Stimulated activated naive B cell treated with anti-CD40 and anti-IgM and Interleukin-4, amounts not matched to agents 10 μg/mL and 1 μg/mL and 100 μg/mL, for 72 hours (primary cell): ENCODE measurements around the gene WDFY4.

Experiments
- ATAC-seq, 2 donors: fragments of 150-1000 bp; cut with Tn5 transposase; replicated peaks; 2 replicates each; pipeline ENCODE4 v1.10.0; 2021; ENCODE audit warnings: moderate library complexity in 1 of 2
- DNase-seq: peaks from one replicate; pipeline ENCODE4 v3.0.0; 2021
- H3K27ac Mint-ChIP-seq: one replicate; pipeline ENCODE4 v1.8.0; 2022; ENCODE audit warnings: mild to moderate bottlenecking, mixed read lengths
- H3K27me3 Mint-ChIP-seq, 2 donors: one replicate each; pipeline ENCODE4 v1.8.0; 2022; ENCODE audit warnings: mixed read lengths in 2 of 2
- H3K36me3 Mint-ChIP-seq, 2 donors: one replicate each; pipeline ENCODE4 v1.8.0; 2022; ENCODE audit warnings: mixed read lengths in 2 of 2, mild to moderate bottlenecking in 1 of 2
- H3K4me1 Mint-ChIP-seq, 2 donors: one replicate each; pipeline ENCODE4 v1.8.0; 2022; ENCODE audit warnings: mixed read lengths in 2 of 2, mild to moderate bottlenecking in 1 of 2
- H3K4me3 Mint-ChIP-seq, 2 donors: one replicate each; pipeline ENCODE4 v1.8.0; 2022; ENCODE audit warnings: mild to moderate bottlenecking in 2 of 2, mixed read lengths in 2 of 2, moderate library complexity in 1 of 2
- H3K9me3 Mint-ChIP-seq, 2 donors: one replicate each; pipeline ENCODE4 v1.8.0; 2022; ENCODE audit warnings: mixed read lengths in 2 of 2, mild to moderate bottlenecking in 1 of 2

The WDFY4 gene

GRCh38 chr10:48887982-48888381 is 203.3 kb downstream of the WDFY4 start:
- no peak overlapping the region for H3K27ac Mint-ChIP-seq
- H3K4me1 Mint-ChIP-seq, result peaks cover 13 to 15% of the 10 kb centered on the region in 2 donors
- H3K9me3 Mint-ChIP-seq, result no peaks in the 10 kb centered on the region
- ATAC-seq, result no peak
- H3K27me3 Mint-ChIP-seq, result no peaks in the 10 kb centered on the region
- no peak for DNase-seq
- no peak overlapping the region for H3K4me3 Mint-ChIP-seq
- peaks cover 45 to 71% of the 10 kb centered on the region in 2 donors for H3K36me3 Mint-ChIP-seq

- ATAC-seq (no peak), DNase-seq (no peak)
- no peaks in the 10 kb centered on the region for H3K9me3 Mint-ChIP-seq
- peak overlapping the region; percentile 89 for H3K27ac Mint-ChIP-seq
- no peak overlapping the region for H3K4me3 Mint-ChIP-seq
- H3K27me3 Mint-ChIP-seq, result no peaks in the 10 kb centered on the region
- peaks cover 46 to 75% of the 10 kb centered on the region in 2 donors for H3K36me3 Mint-ChIP-seq
- H3K4me1 Mint-ChIP-seq, result peaks cover 8 to 11% of the 10 kb centered on the region in 2 donors
Observed at GRCh38 chr10:48890888-48891850, 206.5 kb downstream of the WDFY4 start.

GRCh38 chr10:48894911-48895802 is 210.5 kb downstream of the WDFY4 start:
- Mint-ChIP-seq H3K4me3 (no peak overlapping the region), H3K9me3 (no peaks in the 10 kb centered on the region), H3K36me3 (peaks cover 54 to 77% of the 10 kb centered on the region in 2 donors), H3K27me3 (no peaks in the 10 kb centered on the region), H3K4me1 (peaks cover 17 to 36% of the 10 kb centered on the region in 2 donors), H3K27ac (peak overlapping the region; percentile 6)
- no peak for DNase-seq
- no peak for ATAC-seq

- H3K36me3 Mint-ChIP-seq, result peaks cover 51 to 72% of the 10 kb centered on the region in 2 donors
Observed at GRCh38 chr10:48895803-48896195, 211.1 kb downstream of the WDFY4 start.

GRCh38 chr10:48896756-48897440 is 212.2 kb downstream of the WDFY4 start:
- H3K4me3 Mint-ChIP-seq, result peak overlapping the region in 1 of 2 donors; percentile 2
- H3K27ac Mint-ChIP-seq, result peak overlapping the region; percentile 72
- ATAC-seq, result peak in 1 of 2 donors; percentile 27
- no peaks in the 10 kb centered on the region for H3K9me3 Mint-ChIP-seq
- H3K36me3 Mint-ChIP-seq, result peaks cover 57 to 73% of the 10 kb centered on the region in 2 donors
- no peak for DNase-seq
- no peaks in the 10 kb centered on the region for H3K27me3 Mint-ChIP-seq
- H3K4me1 Mint-ChIP-seq, result peaks cover 14 to 29% of the 10 kb centered on the region in 2 donors

More at GRCh38 chr10:48895803-48896195, 211.1 kb downstream of the WDFY4 start:
- ATAC-seq (no peak), DNase-seq (no peak)
- Mint-ChIP-seq H3K27ac (peak overlapping the region; percentile 27), H3K27me3 (no peaks in the 10 kb centered on the region), H3K4me3 (no peak overlapping the region), H3K9me3 (no peaks in the 10 kb centered on the region), H3K4me1 (peaks cover 12 to 31% of the 10 kb centered on the region in 2 donors)

GRCh38 chr10:48897441-48897790 is 212.7 kb downstream of the WDFY4 start:
- no peaks in the 10 kb centered on the region for H3K27me3 Mint-ChIP-seq
- no peak overlapping the region for H3K4me3 Mint-ChIP-seq
- DNase-seq, result no peak
- H3K36me3 Mint-ChIP-seq, result peaks cover 56 to 73% of the 10 kb centered on the region in 2 donors
- H3K9me3 Mint-ChIP-seq, result no peaks in the 10 kb centered on the region
- no peak for ATAC-seq
- H3K27ac Mint-ChIP-seq, result peak overlapping the region; percentile 87
- peaks cover 14 to 29% of the 10 kb centered on the region in 2 donors for H3K4me1 Mint-ChIP-seq

- no peaks in the 10 kb centered on the region for H3K9me3 Mint-ChIP-seq
- H3K4me3 Mint-ChIP-seq, result no peak overlapping the region
- H3K4me1 Mint-ChIP-seq, result peaks cover 17 to 30% of the 10 kb centered on the region in 2 donors
- H3K27me3 Mint-ChIP-seq, result no peaks in the 10 kb centered on the region
- peak overlapping the region; percentile 87 for H3K27ac Mint-ChIP-seq
- no peak for DNase-seq
- H3K36me3 Mint-ChIP-seq, result peaks cover 62 to 78% of the 10 kb centered on the region in 2 donors
- ATAC-seq, result peak; percentile 49 to 68
Observed at GRCh38 chr10:48898426-48898825, 213.8 kb downstream of the WDFY4 start.

GRCh38 chr10:48899781-48900180 is 215.1 kb downstream of the WDFY4 start:
- Mint-ChIP-seq H3K4me3 (no peak overlapping the region), H3K4me1 (peaks cover 17 to 34% of the 10 kb centered on the region in 2 donors), H3K27me3 (no peaks in the 10 kb centered on the region), H3K36me3 (peaks cover 67 to 77% of the 10 kb centered on the region in 2 donors), H3K27ac (peak overlapping the region; percentile 86), H3K9me3 (no peaks in the 10 kb centered on the region)
- no peak for DNase-seq
- ATAC-seq, result no peak

- Mint-ChIP-seq H3K9me3 (no peaks in the 10 kb centered on the region), H3K4me1 (peaks cover 17 to 34% of the 10 kb centered on the region in 2 donors), H3K27me3 (no peaks in the 10 kb centered on the region), H3K27ac (peak overlapping the region; percentile 86), H3K4me3 (no peak overlapping the region), H3K36me3 (peaks cover 72 to 81% of the 10 kb centered on the region in 2 donors)
- ATAC-seq (no peak), DNase-seq (no peak)
Observed at GRCh38 chr10:48900371-48900801, 215.7 kb downstream of the WDFY4 start.

GRCh38 chr10:48901319-48901718 is 216.6 kb downstream of the WDFY4 start:
- Mint-ChIP-seq H3K4me1 (peaks cover 17 to 34% of the 10 kb centered on the region in 2 donors), H3K36me3 (peaks cover 66 to 76% of the 10 kb centered on the region in 2 donors), H3K9me3 (no peaks in the 10 kb centered on the region), H3K4me3 (no peak overlapping the region), H3K27ac (no peak overlapping the region), H3K27me3 (no peaks in the 10 kb centered on the region)
- DNase-seq, result no peak
- ATAC-seq, result no peak

GRCh38 chr10:48902096-48902495 is 217.4 kb downstream of the WDFY4 start:
- DNase-seq (no peak), ATAC-seq (no peak)
- H3K4me3 Mint-ChIP-seq, result peak overlapping the region in 1 of 2 donors; percentile 34
- H3K27ac Mint-ChIP-seq, result no peak overlapping the region
- peaks cover 13 to 28% of the 10 kb centered on the region in 2 donors for H3K4me1 Mint-ChIP-seq
- no peaks in the 10 kb centered on the region for H3K9me3 Mint-ChIP-seq
- no peaks in the 10 kb centered on the region for H3K27me3 Mint-ChIP-seq
- H3K36me3 Mint-ChIP-seq, result peaks cover 59 to 72% of the 10 kb centered on the region in 2 donors

- Mint-ChIP-seq H3K4me3 (peak overlapping the region in 1 of 2 donors; percentile 4), H3K4me1 (peaks cover 11 to 18% of the 10 kb centered on the region in 2 donors), H3K27me3 (no peaks in the 10 kb centered on the region), H3K9me3 (no peaks in the 10 kb centered on the region), H3K27ac (peak overlapping the region; percentile 56), H3K36me3 (peaks cover 62 to 74% of the 10 kb centered on the region in 2 donors)
- ATAC-seq, result no peak
- DNase-seq, result no peak
Observed at GRCh38 chr10:48903151-48903550, 218.5 kb downstream of the WDFY4 start.

- H3K4me3 Mint-ChIP-seq, result no peak overlapping the region
- H3K27me3 Mint-ChIP-seq, result no peaks in the 10 kb centered on the region
- DNase-seq (no peak), ATAC-seq (no peak)
- peaks cover 9 to 10% of the 10 kb centered on the region in 2 donors for H3K4me1 Mint-ChIP-seq
- peak overlapping the region; percentile 51 for H3K27ac Mint-ChIP-seq
- no peaks in the 10 kb centered on the region for H3K9me3 Mint-ChIP-seq
- peaks cover 58 to 69% of the 10 kb centered on the region in 2 donors for H3K36me3 Mint-ChIP-seq
Observed at GRCh38 chr10:48904861-48905260, 220.2 kb downstream of the WDFY4 start.
